ENCODE data around the gene TPST1.
"Not testable (repeated sequence)": the region's sequence is repeated elsewhere in the genome, so short reads cannot be mapped to it uniquely, and the experiment has no call there.

Gene TPST1

DNA sequence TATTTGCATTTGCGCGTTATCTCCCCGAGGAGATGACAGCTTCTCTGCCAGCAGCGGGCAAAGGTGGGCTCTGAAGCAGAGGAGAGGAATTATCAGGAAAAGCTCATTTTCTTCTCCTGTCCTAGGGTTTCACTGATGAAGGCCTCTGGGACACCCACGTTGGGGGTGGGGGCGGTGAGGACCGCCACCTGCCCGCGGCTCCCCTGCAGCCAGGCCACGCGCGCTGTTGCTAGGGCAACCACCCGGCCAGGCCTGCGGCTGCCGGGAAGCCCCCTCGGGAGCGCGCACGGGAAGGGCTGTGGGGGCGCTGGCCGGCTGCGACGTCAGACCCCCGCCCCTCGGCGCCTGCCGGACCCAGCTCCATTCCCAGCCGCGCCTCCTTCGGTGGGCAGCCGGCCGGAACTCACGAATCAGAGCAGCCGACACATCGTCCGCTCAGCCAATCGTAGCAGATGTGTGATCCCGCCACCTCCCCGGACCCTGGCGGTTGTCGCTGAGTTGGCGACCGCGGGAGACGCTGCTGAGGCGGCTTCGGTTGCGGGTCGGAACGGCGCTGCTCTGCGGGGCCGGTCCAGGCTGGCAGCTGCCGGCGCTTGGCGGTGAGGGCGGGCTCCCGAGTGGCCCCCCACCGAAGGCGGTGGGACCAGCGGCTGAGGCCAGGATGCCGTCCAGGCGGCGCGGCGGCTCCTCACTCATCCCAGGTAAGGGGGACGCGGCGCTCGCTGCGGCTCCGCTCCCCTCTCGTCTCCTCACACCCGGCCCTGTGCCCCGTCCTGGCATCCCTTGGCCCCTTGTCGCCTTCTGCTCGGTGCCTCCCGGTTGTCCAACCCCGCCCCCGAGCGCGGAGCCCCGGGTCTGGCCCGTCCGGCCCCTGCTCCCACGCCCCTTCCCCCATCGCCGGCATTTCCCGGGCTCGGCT is at the start of gene TPST1:
Gene TPST1 (plus strand): TSS at position 513 of the 919 bp plus-strand sequence. CDS start 35,092 bp downstream, outside the sequence.
- peak; percentile 87 for DNase-seq (ENCODE audit: low spot score)

GRCh38 chr7:66156035-66156434 is 49.1 kb upstream of the TPST1 start:
- DNase-seq (ENCODE audit: low spot score): not testable (repeated sequence)

DNA sequence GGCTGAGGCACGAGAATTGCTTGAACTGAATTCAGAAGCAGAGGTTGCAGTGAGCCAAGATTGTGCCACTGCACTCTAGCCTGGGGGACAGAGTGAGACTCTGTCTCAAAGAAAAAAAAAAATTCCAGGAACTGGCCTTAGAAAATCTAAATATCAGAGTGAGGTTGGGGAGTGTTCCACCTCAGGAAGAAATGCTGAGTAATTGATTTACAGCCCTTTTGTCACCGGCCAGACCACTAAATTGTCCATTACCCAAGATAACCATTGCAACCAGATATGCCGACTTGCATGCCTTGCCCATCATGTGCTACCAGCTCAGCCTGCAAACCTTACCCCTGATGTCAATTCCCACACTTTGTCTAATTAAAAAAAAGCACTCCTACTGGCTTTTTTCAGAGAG is 48.1 kb upstream of the TPST1 start:
- no peak for DNase-seq (ENCODE audit: low spot score)

- no peak for DNase-seq (ENCODE audit: low spot score)
These were observed 42.5 kb upstream of the TPST1 start for GRCh38 chr7:66162622-66163021.

DNA sequence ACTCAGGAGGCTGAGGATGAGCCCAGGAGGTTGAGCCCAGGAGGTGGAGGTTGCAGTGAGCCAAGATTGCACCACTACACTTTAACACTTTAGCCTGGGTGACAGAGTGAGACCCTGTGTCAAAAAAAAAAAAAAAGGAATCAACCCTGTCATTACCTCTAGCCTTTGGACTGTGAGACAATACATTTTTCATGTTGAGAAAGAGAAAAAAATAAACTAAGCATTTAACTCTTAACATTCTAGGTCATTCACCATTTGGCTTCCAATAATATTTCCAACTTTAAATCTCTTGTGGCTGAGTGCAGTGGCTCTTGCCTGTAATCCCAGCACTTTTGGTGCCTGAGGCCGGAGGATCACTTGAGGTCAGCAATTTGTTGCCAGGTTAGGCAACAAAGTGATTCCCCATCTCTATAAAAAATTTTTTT is 41.9 kb upstream of the TPST1 start:
- no peak for DNase-seq (ENCODE audit: low spot score)

GRCh38 chr7:66164356-66164755 is 40.8 kb upstream of the TPST1 start:
- no peak for DNase-seq (ENCODE audit: low spot score)

- DNase-seq (ENCODE audit: low spot score): no peak
These were observed 37.3 kb upstream of the TPST1 start for GRCh38 chr7:66167773-66168387.

GRCh38 chr7:66169616-66170015 is 35.5 kb upstream of the TPST1 start:
- no peak for DNase-seq (ENCODE audit: low spot score)

- no peak for DNase-seq (ENCODE audit: low spot score)
These were observed 34.6 kb upstream of the TPST1 start for GRCh38 chr7:66170309-66171231.

GRCh38 chr7:66172536-66173401 is 32.4 kb upstream of the TPST1 start:
- DNase-seq (ENCODE audit: low spot score): not testable (repeated sequence)

GRCh38 chr7:66173856-66174255 is 31.3 kb upstream of the TPST1 start:
- DNase-seq (ENCODE audit: low spot score): peak; percentile 49

DNA sequence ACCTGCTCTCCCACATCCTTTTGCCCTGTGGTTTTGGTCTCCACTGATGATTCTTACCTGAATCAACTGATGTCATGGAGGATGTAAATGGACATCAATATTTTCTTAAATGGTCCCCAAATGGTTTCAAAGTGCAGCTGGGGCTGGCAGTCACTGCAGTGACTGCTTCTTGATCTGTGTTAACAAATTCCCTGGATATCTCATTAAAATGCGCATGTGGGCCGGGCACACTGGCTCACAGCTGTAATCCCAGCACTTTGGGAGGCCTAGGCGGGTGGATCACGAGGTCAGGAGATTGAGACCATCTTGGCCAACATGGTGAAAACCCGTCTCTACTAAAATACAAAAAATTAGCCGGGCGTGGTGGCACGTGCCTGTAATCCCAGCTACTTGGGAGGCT is 30.1 kb upstream of the TPST1 start:
- not testable (repeated sequence) for DNase-seq (ENCODE audit: low spot score)

DNA sequence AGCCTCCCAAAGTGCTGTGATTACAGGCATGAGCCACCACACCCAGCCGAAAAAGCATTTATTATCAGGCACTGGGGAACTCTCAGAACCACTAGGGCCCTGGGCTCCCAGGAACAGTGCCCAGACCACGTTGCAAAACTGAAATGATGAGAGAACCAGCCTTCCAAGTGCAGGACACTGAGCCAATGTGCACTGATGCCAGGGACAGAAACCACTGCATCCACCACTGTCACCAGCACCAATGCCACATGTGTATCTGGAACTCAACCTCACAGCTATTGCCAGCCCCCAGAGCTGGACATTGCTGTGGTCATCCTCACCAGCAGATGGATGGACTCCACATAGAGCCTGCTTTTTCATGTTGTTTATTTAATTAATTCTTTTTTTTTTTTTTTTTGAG is 28.2 kb upstream of the TPST1 start:
- DNase-seq (ENCODE audit: low spot score): no peak

DNA sequence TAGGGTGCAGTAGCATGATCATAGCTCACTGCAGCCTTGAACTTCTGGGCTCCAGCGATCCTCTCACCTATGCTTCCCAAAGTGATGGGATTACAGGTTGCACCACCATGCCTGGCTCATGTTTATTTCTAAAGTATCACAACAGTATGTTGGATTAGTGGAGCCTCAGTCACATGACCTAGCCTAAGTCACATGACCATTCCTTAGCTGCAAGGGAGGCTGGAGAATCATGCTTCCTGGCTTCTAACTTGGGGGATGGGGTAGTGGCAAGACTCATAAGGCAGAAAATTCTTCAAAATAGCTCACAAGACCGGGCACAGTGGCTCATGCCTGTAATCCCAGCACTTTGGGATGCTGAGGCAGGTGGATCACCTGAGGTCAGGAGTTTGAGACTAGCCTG is 26.9 kb upstream of the TPST1 start:
- no peak for DNase-seq (ENCODE audit: low spot score)

- DNase-seq (ENCODE audit: low spot score): no peak
These were observed 23.8 kb upstream of the TPST1 start for GRCh38 chr7:66181329-66181728.

DNA sequence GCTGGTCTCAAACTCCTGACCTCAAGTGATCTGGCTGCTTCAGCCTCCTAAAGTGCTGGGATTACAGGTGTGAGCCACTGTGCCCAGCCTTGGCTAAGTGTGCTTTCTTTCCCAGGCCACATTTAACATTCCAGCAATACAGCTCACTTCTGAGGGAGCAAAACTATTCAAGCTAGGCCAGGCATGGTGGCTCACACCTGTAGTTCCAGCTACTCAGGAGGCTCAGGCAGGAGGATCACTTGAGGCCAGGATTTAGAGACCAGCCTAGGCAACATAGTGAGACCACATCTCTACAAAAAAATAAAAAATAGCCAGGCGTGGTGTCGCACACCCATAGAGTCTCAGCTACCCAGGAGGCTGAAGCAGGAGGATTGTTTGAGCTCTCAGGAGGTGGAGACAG is 23.3 kb upstream of the TPST1 start:
- DNase-seq (ENCODE audit: low spot score): no peak

DNA sequence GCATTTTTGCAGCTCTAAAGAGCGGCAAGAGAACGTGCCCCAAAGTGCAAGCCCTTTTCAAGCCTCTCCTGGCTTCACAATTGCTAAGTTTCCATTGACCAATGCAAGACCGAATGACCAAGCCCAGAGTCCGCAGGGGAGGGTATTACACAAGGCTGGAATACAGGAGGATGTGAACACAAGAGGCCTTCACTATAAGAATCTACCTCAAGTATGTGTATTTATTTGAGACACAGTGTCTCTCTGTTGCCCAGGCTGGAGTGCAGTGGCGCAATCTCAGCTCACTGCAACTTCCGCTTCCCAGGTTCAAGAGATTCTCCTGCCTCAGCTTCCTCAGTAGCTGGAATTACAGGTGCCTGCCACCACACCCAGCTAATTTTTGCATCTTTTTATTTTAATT is 22.2 kb upstream of the TPST1 start:
- DNase-seq (ENCODE audit: low spot score): no peak

DNA sequence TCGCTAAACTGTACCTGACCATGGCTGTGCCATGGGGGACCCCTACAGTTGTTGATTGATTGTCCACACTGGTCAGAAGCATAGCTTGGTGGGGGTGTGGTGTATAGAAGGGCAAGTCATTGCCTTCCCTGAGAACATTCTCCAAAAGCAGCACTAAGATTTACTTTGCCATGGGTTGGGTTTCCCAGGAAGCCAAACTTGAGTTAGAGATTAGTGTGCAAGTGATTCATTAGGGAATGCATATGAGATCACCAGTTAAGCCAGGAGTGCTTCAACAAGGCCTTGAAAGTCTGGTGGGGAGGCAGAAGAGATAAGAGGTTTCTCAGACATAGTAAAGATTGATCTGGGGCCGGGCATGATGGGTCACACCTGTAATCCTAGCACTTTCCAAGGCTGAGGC is 21.4 kb upstream of the TPST1 start:
- no peak for DNase-seq (ENCODE audit: low spot score)

DNA sequence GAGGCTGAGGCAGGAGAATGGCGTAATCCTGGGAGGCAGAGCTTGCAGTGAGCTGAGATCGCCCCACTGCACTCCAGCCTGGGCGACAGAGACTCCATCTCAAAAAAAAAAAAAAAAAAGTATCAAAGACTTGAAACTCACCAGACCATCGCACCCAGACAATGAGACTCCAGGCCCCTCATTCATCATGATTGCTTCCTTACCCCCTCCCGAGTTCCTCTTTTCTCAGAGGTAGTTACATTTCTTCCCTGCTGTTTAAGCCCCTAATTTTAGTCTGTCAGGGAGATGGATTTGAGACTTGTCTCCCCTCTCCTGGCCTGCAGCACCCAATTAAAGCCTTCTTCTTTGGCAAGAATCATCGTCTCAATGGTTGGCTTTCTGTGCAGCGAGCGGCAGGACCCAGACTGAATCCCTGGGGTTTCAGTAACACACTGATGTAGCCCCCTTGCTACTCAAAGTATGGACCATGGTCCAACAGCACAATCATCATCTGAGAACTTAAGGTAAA is 19.4 kb upstream of the TPST1 start:
- DNase-seq (ENCODE audit: low spot score): no peak

DNA sequence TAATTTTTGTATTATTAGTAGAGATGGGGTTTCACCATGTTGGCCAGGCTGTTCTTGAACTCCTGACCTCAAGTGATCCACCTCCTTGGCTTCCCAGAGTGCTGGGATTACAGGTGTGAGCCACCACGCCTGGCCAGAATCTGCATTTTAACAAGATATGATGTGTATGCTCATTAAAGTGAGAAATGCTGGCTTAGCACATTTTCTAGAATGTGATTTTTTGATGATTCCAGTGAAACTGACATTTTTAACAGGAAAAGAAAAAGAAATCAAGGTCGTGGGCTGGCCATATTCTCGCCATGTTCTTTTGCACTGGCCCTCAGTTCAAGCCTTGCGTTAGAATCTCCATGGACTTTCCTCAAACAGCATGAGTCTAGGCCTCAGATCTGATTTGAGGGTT is 18.1 kb upstream of the TPST1 start:
- no peak for DNase-seq (ENCODE audit: low spot score)

- no peak for DNase-seq (ENCODE audit: low spot score)
These were observed 17.2 kb upstream of the TPST1 start for GRCh38 chr7:66187905-66188304.

Data from SW480 (cell line).